ENCODE results near the gene FABP2.
"Not testable (repeated sequence)": the region's sequence is repeated elsewhere in the genome, so short reads cannot be mapped to it uniquely, and the experiment has no call there.

The FABP2 gene

DNA sequence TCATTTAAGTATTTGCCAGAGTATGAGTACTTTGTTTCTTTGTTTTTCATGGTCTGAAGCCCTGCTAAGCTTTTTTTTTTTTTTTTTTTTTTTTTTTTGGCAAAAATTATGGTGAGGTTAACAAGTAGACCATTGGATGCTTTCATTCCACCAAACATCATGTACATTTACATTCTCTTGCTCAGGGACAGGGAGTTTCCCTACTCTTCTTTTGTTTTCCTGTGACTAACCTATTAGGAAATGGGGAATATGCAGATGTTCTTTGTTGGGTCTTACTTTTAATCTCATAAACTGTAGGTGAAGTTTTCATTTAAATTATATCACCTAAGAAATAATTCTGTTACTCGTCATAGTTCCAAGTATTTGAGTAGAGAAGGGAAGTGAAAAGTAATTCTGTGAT lies 26.2 kb upstream of the FABP2 start:
- not testable (repeated sequence) for H2AFZ ChIP-seq (ENCODE audit: low read length, unreplicated experiment); H3K36me3 ChIP-seq (ENCODE audit: insufficient read depth, low read length); H3K4me3 ChIP-seq (ENCODE audit: low read depth, low read length); H3K79me2 ChIP-seq (ENCODE audit: control insufficient read depth, insufficient read depth, low read length, unreplicated experiment); H3K27me3 ChIP-seq (ENCODE audit: insufficient read depth, low read length); H3K27ac ChIP-seq (ENCODE audit: low read depth, low read length); H3K4me1 ChIP-seq (ENCODE audit: control insufficient read depth, insufficient read depth, low read length, unreplicated experiment)

GRCh38 chr4:119343293-119343692 lies 21.4 kb upstream of the FABP2 start:
- not testable (repeated sequence) for H3K27me3 ChIP-seq (ENCODE audit: insufficient read depth, low read length); H3K79me2 ChIP-seq (ENCODE audit: control insufficient read depth, insufficient read depth, low read length, unreplicated experiment); H3K36me3 ChIP-seq (ENCODE audit: insufficient read depth, low read length); H3K4me1 ChIP-seq (ENCODE audit: control insufficient read depth, insufficient read depth, low read length, unreplicated experiment); H3K4me3 ChIP-seq (ENCODE audit: low read depth, low read length); H3K27ac ChIP-seq (ENCODE audit: low read depth, low read length); H2AFZ ChIP-seq (ENCODE audit: low read length, unreplicated experiment)

DNA sequence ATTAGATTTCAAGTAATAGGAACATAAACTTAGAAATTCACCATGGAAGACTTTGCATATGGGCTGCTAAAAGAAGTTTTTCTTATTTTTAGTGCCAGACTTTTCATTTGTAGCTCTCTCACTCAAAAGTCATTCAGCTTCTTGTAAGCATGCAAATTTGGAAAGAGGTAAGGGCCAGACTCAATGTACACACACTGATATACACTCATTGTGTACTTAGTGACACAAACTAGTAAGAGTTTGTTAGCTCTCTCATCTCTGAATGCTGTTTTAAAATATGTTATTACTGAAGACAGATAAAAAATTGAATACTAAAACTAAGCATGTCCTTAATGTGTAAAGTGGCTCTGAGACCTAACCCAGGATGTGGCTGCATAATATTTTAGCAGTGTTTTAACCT lies 18.0 kb upstream of the FABP2 start:
- not testable (repeated sequence) for H3K79me2 ChIP-seq (ENCODE audit: control insufficient read depth, insufficient read depth, low read length, unreplicated experiment); H3K4me1 ChIP-seq (ENCODE audit: control insufficient read depth, insufficient read depth, low read length, unreplicated experiment); H3K27me3 ChIP-seq (ENCODE audit: insufficient read depth, low read length); H2AFZ ChIP-seq (ENCODE audit: low read length, unreplicated experiment); H3K4me3 ChIP-seq (ENCODE audit: low read depth, low read length); H3K27ac ChIP-seq (ENCODE audit: low read depth, low read length); H3K36me3 ChIP-seq (ENCODE audit: insufficient read depth, low read length)

- H3K4me3 ChIP-seq (ENCODE audit: low read depth, low read length), result no peak overlapping the region
- H3K36me3 ChIP-seq (ENCODE audit: insufficient read depth, low read length), result no peaks in the 10 kb centered on the region
- no peak overlapping the region for H2AFZ ChIP-seq (ENCODE audit: low read length, unreplicated experiment)
- H3K27ac ChIP-seq (ENCODE audit: low read depth, low read length), result no peak overlapping the region
- no peaks in the 10 kb centered on the region for H3K79me2 ChIP-seq (ENCODE audit: control insufficient read depth, insufficient read depth, low read length, unreplicated experiment)
- H3K4me1 ChIP-seq (ENCODE audit: control insufficient read depth, insufficient read depth, low read length, unreplicated experiment), result no peaks in the 10 kb centered on the region
- no peaks in the 10 kb centered on the region for H3K27me3 ChIP-seq (ENCODE audit: insufficient read depth, low read length)
Observed at GRCh38 chr4:119337010-119337409, 15.1 kb upstream of the FABP2 start.

DNA sequence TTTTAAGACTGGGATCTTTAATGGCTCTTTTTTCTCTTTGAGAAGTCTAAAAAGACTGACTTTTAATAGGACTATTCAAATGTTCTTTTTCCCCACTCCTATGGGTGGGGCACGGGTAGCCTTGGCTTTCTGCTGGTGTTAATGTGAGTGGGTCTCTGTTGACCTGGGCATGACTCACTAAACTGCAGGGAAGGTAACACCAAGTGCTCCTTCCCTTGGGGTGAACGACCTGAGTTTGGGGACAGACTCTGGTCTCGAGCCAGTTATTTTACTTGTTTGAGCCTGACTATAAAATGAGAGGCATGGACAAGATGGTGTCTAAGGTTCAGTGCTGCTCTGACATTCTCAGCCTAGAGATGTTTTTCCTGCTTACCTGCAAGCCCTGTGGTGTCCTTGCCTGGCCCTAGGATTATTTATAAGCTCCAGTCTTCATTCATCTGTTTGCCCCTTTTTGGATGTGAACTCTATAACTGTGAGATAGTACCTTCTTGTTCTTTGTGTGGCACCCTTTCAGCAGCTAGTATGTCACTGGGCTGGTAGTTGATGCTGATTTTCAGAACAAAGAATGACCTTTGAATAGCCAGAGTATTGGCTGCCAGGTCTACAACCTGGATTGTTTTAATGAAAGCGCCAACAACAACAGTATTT lies 14.5 kb upstream of the FABP2 start:
- H2AFZ ChIP-seq (ENCODE audit: low read length, unreplicated experiment); H3K27me3 ChIP-seq (ENCODE audit: insufficient read depth, low read length); H3K27ac ChIP-seq (ENCODE audit: low read depth, low read length): not testable (repeated sequence)

DNA sequence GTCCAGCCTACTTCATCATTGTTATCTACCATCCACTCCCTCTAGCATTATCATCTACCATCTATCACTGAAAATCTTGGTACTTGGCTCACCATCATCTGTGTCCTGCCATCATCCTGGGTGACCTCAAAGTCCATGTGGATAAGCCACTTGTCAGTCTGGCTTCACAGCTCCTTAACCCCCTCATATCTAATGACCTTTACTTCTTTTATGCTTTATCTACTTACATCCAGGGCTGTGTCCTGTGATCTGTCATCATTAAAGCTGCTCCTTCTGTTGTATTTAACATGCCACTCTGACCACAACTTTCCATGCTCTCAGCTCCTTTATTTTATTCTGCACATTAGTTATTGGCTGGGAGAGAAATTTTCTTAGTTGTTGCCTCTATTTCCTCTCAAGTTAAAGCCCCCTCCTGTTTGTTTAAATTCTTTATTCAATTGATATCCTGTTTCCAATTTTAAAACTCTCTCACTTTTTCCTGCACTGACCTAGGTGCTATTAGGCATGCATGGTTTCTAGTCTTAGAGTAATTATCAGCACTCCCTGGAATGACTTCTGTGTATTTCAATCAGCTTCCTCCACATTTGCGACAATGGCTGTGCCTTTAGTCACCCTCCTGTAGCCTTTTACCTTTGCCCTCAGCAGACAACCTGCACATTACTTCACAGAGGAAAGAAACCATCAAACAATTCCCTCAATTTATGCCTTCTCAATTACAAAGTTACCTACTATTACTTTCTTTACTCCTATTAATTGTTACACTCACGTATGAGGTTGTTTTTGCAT lies 8.1 kb upstream of the FABP2 start:
- H3K4me1 ChIP-seq (ENCODE audit: control insufficient read depth, insufficient read depth, low read length, unreplicated experiment), result no peaks in the 10 kb centered on the region

More for the DNA sequence above, 14.5 kb upstream of the FABP2 start:
- not testable (repeated sequence) for H3K79me2 ChIP-seq (ENCODE audit: control insufficient read depth, insufficient read depth, low read length, unreplicated experiment); H3K4me1 ChIP-seq (ENCODE audit: control insufficient read depth, insufficient read depth, low read length, unreplicated experiment); H3K4me3 ChIP-seq (ENCODE audit: low read depth, low read length); H3K36me3 ChIP-seq (ENCODE audit: insufficient read depth, low read length)

GRCh38 chr4:119328695-119329094 lies 6.8 kb upstream of the FABP2 start:
- H3K4me3 ChIP-seq (ENCODE audit: low read depth, low read length), result no peak overlapping the region
- H3K4me1 ChIP-seq (ENCODE audit: control insufficient read depth, insufficient read depth, low read length, unreplicated experiment), result no peaks in the 10 kb centered on the region
- no peaks in the 10 kb centered on the region for H3K36me3 ChIP-seq (ENCODE audit: insufficient read depth, low read length)
- no peaks in the 10 kb centered on the region for H3K27me3 ChIP-seq (ENCODE audit: insufficient read depth, low read length)
- H3K79me2 ChIP-seq (ENCODE audit: control insufficient read depth, insufficient read depth, low read length, unreplicated experiment), result no peaks in the 10 kb centered on the region
- H2AFZ ChIP-seq (ENCODE audit: low read length, unreplicated experiment), result no peak overlapping the region
- H3K27ac ChIP-seq (ENCODE audit: low read depth, low read length), result no peak overlapping the region

More for the DNA sequence above, 8.1 kb upstream of the FABP2 start:
- no peak overlapping the region for H2AFZ ChIP-seq (ENCODE audit: low read length, unreplicated experiment)
- no peaks in the 10 kb centered on the region for H3K79me2 ChIP-seq (ENCODE audit: control insufficient read depth, insufficient read depth, low read length, unreplicated experiment)
- no peaks in the 10 kb centered on the region for H3K27me3 ChIP-seq (ENCODE audit: insufficient read depth, low read length)
- H3K27ac ChIP-seq (ENCODE audit: low read depth, low read length), result no peak overlapping the region
- no peak overlapping the region for H3K4me3 ChIP-seq (ENCODE audit: low read depth, low read length)
- H3K36me3 ChIP-seq (ENCODE audit: insufficient read depth, low read length), result no peaks in the 10 kb centered on the region

DNA sequence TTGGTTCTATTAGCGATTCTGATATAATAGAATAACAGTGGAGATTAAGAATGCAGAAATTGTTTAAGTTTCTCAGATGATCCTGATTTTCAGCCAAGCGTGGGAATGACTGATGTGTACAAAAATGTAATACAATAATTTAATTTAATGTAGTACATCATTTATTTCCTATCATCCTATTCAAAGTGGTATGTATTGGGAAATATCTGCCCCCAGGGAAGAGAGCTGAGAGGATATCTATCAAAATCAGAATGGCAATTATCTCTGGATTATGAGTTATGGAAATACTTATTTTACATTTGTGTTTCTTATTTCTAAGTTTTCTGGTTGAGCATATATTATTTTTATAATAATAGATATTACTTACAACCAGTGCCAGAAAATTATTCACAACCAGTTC lies 3.9 kb downstream of the FABP2 start:
- Histone ChIP-seq H3K27ac (ENCODE audit: low read depth, low read length) (no peak overlapping the region), H2AFZ (ENCODE audit: low read length, unreplicated experiment) (no peak overlapping the region), H3K79me2 (ENCODE audit: control insufficient read depth, insufficient read depth, low read length, unreplicated experiment) (no peaks in the 10 kb centered on the region), H3K36me3 (ENCODE audit: insufficient read depth, low read length) (no peaks in the 10 kb centered on the region), H3K4me3 (ENCODE audit: low read depth, low read length) (no peak overlapping the region), H3K27me3 (ENCODE audit: insufficient read depth, low read length) (no peaks in the 10 kb centered on the region), H3K4me1 (ENCODE audit: control insufficient read depth, insufficient read depth, low read length, unreplicated experiment) (peaks cover 13% of the 10 kb centered on the region)

DNA sequence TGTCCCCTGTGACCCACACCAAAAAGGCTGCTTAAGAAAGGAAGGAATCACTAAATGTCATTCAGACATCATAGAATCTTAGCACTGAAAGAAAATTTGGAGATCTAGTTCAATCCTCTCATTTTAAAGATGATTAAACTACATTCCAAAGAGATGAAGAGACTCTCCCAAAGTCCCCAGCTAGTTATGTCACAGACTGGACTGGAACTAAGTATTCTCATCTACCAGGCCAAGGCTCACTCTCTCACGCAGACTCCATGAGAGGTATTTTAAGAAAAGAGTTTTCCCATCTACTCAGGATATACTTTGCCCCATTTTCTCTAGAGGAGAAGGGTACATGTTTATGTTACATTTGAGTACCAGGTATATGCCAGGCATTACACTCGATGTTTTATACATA lies 6.9 kb downstream of the FABP2 start:
- no peaks in the 10 kb centered on the region for H3K36me3 ChIP-seq (ENCODE audit: insufficient read depth, low read length)
- no peaks in the 10 kb centered on the region for H3K79me2 ChIP-seq (ENCODE audit: control insufficient read depth, insufficient read depth, low read length, unreplicated experiment)
- H2AFZ ChIP-seq (ENCODE audit: low read length, unreplicated experiment), result peak overlapping the region; percentile 52
- peak overlapping the region; percentile 41 for H3K27ac ChIP-seq (ENCODE audit: low read depth, low read length)
- no peaks in the 10 kb centered on the region for H3K27me3 ChIP-seq (ENCODE audit: insufficient read depth, low read length)
- H3K4me1 ChIP-seq (ENCODE audit: control insufficient read depth, insufficient read depth, low read length, unreplicated experiment), result peaks cover 22% of the 10 kb centered on the region
- no peak overlapping the region for H3K4me3 ChIP-seq (ENCODE audit: low read depth, low read length)

DNA sequence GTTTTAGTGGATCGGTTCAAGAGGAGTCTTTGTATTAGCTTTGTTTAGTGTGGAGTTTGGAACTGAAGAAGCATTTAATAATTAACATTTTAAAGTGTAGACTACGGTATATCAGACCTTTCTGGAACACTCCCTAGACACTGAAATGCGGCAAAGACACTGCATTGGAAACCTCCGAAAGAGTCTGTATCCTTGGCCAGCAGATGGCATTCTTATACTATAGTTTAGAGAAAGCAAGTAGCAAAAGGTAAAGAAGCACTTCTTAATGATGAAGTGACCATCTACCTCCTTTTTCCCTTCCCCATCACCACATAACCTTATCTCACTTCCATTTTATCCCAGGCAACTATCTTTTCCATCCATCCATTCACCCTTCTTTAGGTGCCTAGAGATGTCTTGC lies 7.6 kb downstream of the FABP2 start:
- Histone ChIP-seq H3K4me3 (ENCODE audit: low read depth, low read length) (no peak overlapping the region), H3K27ac (ENCODE audit: low read depth, low read length) (no peak overlapping the region), H3K79me2 (ENCODE audit: control insufficient read depth, insufficient read depth, low read length, unreplicated experiment) (no peaks in the 10 kb centered on the region), H2AFZ (ENCODE audit: low read length, unreplicated experiment) (no peak overlapping the region), H3K27me3 (ENCODE audit: insufficient read depth, low read length) (no peaks in the 10 kb centered on the region), H3K4me1 (ENCODE audit: control insufficient read depth, insufficient read depth, low read length, unreplicated experiment) (peaks cover 22% of the 10 kb centered on the region), H3K36me3 (ENCODE audit: insufficient read depth, low read length) (no peaks in the 10 kb centered on the region)

DNA sequence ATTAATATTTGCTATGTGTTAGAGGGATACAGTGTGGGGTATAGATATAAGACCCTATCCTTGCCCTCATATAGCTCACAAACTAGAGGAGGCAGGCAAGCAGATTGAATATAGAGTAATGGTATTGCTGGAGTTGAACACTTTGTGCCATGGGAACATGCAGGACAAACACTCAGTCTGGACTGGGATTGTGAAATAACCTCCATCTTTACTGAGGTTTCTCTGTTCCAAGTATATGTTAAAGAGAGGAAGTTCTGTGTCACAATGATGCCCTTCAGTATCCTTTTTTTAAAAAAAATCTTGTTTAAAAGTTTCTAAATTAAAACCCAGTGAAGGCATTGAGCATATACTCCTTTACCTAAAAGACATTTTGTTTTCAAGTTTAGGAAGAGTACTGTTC lies 8.7 kb downstream of the FABP2 start:
- Histone ChIP-seq H3K4me3 (ENCODE audit: low read depth, low read length) (no peak overlapping the region), H3K27me3 (ENCODE audit: insufficient read depth, low read length) (no peaks in the 10 kb centered on the region), H3K36me3 (ENCODE audit: insufficient read depth, low read length) (no peaks in the 10 kb centered on the region), H3K4me1 (ENCODE audit: control insufficient read depth, insufficient read depth, low read length, unreplicated experiment) (peaks cover 22% of the 10 kb centered on the region), H3K27ac (ENCODE audit: low read depth, low read length) (no peak overlapping the region), H2AFZ (ENCODE audit: low read length, unreplicated experiment) (no peak overlapping the region), H3K79me2 (ENCODE audit: control insufficient read depth, insufficient read depth, low read length, unreplicated experiment) (no peaks in the 10 kb centered on the region)
